ENCODE measurements around the gene RALY.
A peak's percentile ranks its signal among the peaks of the same experiment; 100 is the strongest.

Gene RALY

GRCh38 chr20:33991502-33991901, 2.2 kb upstream of the RALY start:
- no peak for ATAC-seq
- TF ChIP-seq ZFP30 (CRISPR knock-in tag; IDR thresholded peaks at IDR 0.05) (no peak), BACH2 (CRISPR knock-in tag; IDR thresholded peaks at IDR 0.05; ENCODE audit: borderline replicate concordance) (no peak), RARB (CRISPR knock-in tag; IDR thresholded peaks at IDR 0.05) (no peak), TOX (CRISPR knock-in tag; IDR thresholded peaks at IDR 0.05; ENCODE audit: borderline replicate concordance) (no peak), ZC3H10 (CRISPR knock-in tag; IDR thresholded peaks at IDR 0.05) (no peak), PPARA (CRISPR knock-in tag; IDR thresholded peaks at IDR 0.05; ENCODE audit: borderline replicate concordance) (no peak), ESRRG (CRISPR knock-in tag; IDR thresholded peaks at IDR 0.05) (no peak), ARNTL (CRISPR knock-in tag; IDR thresholded peaks at IDR 0.05; ENCODE audit: borderline replicate concordance, low read depth) (no peak), GLIS3 (CRISPR knock-in tag; IDR thresholded peaks at IDR 0.05) (no peak), ZFP3 (CRISPR knock-in tag; IDR thresholded peaks at IDR 0.05) (no peak), ZNF70 (CRISPR knock-in tag; IDR thresholded peaks at IDR 0.05) (no peak)

DNA sequence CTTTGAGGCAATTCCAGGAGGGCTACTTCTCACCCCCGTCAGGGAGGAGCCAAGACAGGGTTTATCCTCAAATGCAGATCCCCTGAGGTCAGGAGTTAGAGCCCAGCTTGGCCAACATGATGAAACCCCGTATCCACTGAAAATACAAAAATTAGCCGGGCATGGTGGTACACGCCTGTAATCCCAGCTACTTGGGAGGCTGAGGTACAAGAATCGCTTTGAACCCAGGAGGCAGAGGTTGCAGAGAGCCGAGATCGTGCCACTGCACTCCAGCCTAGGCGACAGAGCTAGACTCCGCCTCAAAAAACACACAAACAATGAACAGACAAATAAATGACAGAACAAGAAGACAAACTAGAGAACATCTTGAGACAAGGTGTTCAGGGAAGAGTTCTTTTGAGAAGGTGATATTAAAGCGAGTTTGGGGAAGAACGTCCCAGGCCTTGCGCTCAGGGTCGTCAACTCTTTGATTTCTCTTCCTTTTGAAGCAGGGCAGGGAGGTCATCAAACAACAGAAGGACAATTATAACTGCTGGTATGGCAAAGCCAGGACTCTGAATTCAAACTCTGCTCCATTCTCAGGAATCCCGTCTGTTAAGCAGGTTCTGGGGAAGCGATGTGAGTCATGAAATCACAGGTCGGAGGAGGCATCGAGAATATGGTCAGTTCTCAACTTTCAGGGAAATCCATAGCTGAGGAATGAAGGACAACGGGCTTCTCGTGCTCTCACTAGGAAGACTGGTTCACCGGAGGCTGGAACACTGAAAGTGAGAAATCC, 1.4 kb upstream of the RALY start:
- TF ChIP-seq ZNF70 (CRISPR knock-in tag; IDR thresholded peaks at IDR 0.05): no peak
- TF ChIP-seq ZFP30 (CRISPR knock-in tag; IDR thresholded peaks at IDR 0.05): no peak
- TF ChIP-seq TOX (CRISPR knock-in tag; IDR thresholded peaks at IDR 0.05; ENCODE audit: borderline replicate concordance): no peak
- TF ChIP-seq OSR1 (CRISPR knock-in tag; IDR thresholded peaks at IDR 0.05): no peak
- no peak for TF ChIP-seq SNAI2 (CRISPR knock-in tag; IDR thresholded peaks at IDR 0.05)
- no peak for TF ChIP-seq BACH2 (CRISPR knock-in tag; IDR thresholded peaks at IDR 0.05; ENCODE audit: borderline replicate concordance)
- no peak for TF ChIP-seq ZFP3 (CRISPR knock-in tag; IDR thresholded peaks at IDR 0.05)
- no peak for TF ChIP-seq PPARA (CRISPR knock-in tag; IDR thresholded peaks at IDR 0.05; ENCODE audit: borderline replicate concordance)
- ATAC-seq: peak; percentile 5

GRCh38 chr20:33992923-33993575, 662 bp upstream of the RALY start:
- TF ChIP-seq TCF4 (CRISPR knock-in tag; IDR thresholded peaks at IDR 0.05; ENCODE audit: borderline replicate concordance): no peak
- TF ChIP-seq ZNF8 (CRISPR knock-in tag; IDR thresholded peaks at IDR 0.05): no peak
- TF ChIP-seq RARB (CRISPR knock-in tag; IDR thresholded peaks at IDR 0.05): no peak
- no peak for TF ChIP-seq PATZ1 (CRISPR knock-in tag; IDR thresholded peaks at IDR 0.05; ENCODE audit: borderline replicate concordance)
- no peak for TF ChIP-seq TOX (CRISPR knock-in tag; IDR thresholded peaks at IDR 0.05; ENCODE audit: borderline replicate concordance)
- no peak for TF ChIP-seq POU6F1 (CRISPR knock-in tag; IDR thresholded peaks at IDR 0.05; ENCODE audit: borderline replicate concordance, low read depth)
- no peak for TF ChIP-seq ZFP30 (CRISPR knock-in tag; IDR thresholded peaks at IDR 0.05)
- peak; percentile 87 for ATAC-seq

GRCh38 chr20:33994222-33994913, 657 bp downstream of the RALY start:
- ATAC-seq: peak; percentile 60
- TF ChIP-seq TCF4 (CRISPR knock-in tag; IDR thresholded peaks at IDR 0.05; ENCODE audit: borderline replicate concordance): no peak
- TF ChIP-seq CSDC2 (CRISPR knock-in tag; IDR thresholded peaks at IDR 0.05): no peak
- TF ChIP-seq ZFP30 (CRISPR knock-in tag; IDR thresholded peaks at IDR 0.05): no peak
- no peak for TF ChIP-seq TSHZ2 (CRISPR knock-in tag; IDR thresholded peaks at IDR 0.05)
- no peak for TF ChIP-seq ZFP3 (CRISPR knock-in tag; IDR thresholded peaks at IDR 0.05)
- no peak for TF ChIP-seq SNAI2 (CRISPR knock-in tag; IDR thresholded peaks at IDR 0.05)
- no peak for TF ChIP-seq CREB5 (CRISPR knock-in tag; IDR thresholded peaks at IDR 0.05; ENCODE audit: low read depth)
- no peak for TF ChIP-seq CSRNP3 (CRISPR knock-in tag; IDR thresholded peaks at IDR 0.05)
- TF ChIP-seq ZNF565 (CRISPR knock-in tag; conservative IDR thresholded peaks at IDR 0.05; ENCODE audit: low read depth): no peak
- no peak for TF ChIP-seq ZNF8 (CRISPR knock-in tag; IDR thresholded peaks at IDR 0.05)
- TF ChIP-seq ZC3H10 (CRISPR knock-in tag; IDR thresholded peaks at IDR 0.05): no peak
- TF ChIP-seq ISL1 (CRISPR knock-in tag; IDR thresholded peaks at IDR 0.05): no peak
